Colon (tissue), 2 donors: ENCODE measurements around the gene FAM193A.
"Not testable (repeated sequence)": the region's sequence is repeated elsewhere in the genome, so short reads cannot be mapped to it uniquely, and the experiment has no call there.

Experiments used
- FAIRE-seq: peaks from 2 replicates; lab custom pipeline; 2012; peaks lifted over from hg19 to GRCh38; lab: Jason Lieb, UNC
- donor health status: control.
- donor health status: control.

FAM193A gene

DNA sequence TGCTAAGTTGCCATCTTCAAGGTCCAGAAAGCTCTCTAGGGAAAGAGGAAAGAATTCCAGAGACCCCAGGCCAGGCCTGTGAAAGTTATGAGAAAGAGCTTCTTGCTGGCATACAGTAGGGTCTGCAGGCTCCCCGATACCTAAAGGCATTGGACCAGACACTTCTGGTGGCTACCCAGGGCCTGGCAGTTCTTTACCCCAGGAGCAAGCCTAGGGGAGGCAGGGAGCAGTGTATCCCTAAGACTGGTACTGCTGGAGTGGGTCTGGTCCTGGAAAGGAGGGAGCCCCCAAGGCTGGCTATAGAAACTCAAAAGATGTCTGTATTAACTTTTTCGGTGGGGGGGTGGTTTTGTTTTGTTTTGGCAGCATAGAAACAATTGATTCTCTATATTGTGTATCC, 19.8 kb upstream of the FAM193A start:
- FAIRE-seq: no peak

DNA sequence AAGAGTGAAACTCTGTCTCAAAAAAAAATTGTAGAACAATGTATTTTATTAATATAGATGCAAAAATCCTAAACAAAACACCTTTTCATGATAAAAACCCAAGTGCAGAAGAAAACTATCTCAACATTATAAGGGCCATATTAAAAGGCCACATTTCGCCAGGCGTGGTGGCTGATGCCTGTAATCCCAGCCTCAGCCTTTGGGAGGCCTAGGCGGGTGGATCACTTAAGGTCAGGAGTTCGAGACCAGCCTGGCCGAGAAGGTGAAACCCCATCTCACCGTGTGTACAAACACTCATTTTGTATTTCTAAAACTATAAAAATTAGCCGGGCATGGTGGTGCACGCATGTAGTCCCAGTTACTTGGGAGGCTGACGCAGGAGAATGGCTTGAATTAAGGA, 9.9 kb upstream of the FAM193A start:
- FAIRE-seq: no peak

DNA sequence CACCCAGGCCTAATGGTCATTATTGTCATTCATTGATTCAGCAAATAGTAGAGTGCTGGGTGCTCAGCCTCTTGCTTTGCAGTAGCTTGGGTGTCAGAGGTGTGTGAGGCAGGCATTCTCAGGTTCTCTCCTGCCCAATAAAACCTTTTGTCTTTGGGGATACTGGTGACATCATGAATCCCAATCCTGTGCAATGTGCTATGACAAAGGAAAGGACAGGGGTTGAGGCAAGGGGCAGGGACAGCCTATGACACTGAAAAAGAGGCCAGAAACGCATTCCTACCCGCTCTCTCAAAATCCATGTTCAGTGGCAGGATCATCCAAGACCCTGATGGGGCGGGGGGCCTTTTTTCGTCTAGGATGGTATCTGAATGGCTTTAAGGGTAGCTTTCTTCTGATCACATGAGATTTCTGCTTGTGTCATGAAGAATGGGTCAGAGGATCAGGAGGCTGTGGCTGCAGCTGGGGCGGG, 1.5 kb upstream of the FAM193A start:
- no peak for FAIRE-seq

DNA sequence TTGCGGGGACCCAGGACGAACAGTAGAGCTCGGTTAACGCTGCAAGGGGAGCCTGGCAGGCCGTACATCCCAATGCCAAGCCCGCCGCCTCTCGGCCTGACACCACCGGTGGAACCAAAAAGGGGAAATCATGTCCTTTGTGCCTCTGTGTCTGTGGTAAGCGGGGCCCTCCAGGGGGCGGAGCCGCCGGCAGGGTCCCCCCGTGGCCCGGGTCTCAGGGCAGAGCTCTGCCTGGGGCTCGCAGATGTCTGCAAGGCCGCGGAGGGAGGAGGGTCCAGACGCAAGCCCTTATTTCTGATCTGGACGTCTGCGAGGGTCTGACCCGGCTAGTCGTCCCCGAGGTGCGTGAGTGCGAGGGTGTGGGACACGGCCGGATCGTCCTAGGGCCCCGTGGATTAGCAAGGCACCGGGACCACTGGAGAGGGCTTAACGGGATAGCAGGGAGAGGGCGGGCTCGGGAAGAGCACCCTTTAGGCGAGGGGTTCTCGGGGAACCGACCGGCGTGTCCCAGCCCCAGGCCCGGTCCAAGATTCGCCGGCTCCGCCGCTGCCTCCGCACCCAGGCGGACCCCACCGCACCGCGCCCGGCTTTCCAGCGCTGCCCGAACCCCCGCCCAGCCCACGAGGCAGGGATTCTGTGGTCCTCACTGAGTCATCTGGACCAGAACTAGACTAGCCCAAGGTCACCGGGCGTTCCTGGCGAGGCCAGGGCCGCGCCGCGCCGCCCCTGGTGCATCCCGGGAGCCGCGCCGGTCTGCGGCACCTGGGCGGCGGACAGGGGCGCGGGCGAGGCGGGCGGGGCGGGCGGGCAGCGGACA, 863 bp upstream of the FAM193A start:
- no peak for FAIRE-seq

DNA sequence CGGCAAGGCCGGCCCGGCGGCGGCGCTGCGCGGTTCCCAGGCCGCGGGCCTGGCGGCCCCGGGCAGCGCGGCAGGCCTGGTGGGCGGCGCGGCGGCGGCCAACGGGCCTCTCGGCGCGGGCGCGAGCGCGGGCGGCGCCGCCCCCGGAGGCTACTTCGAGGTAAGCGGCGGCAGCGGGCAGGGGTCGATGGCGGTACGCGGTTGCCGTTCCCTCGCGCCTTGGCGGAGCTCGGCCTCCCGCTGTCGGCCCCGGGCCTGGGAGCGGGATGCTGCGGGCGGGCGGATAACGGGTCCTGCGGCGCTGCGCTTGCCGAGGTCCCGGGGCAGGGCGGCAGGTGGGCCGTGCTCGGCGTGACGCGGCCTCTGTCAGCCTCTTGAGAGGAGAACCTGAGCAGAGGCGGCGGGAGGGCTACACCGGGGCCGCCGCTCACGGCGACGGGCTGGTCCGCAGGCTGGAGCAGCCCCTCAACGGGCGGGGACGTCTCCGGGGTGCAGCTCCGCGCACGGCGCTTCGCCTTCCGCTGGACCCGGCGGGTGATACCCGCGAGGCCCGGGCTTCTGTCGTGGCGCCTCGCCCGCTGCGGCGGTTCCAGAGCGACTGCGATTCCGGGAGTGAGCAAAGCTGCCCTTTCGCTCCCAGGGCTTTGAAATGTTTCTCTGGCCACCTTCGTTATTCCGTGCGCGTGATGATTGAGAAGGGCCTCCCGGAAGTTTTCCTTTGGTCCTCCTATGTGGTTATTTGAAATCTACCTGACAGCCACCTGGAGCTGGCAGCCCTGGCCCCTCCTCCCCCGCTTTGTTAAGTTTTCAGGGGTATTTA, 774 bp downstream of the FAM193A start:
- FAIRE-seq: no peak

DNA sequence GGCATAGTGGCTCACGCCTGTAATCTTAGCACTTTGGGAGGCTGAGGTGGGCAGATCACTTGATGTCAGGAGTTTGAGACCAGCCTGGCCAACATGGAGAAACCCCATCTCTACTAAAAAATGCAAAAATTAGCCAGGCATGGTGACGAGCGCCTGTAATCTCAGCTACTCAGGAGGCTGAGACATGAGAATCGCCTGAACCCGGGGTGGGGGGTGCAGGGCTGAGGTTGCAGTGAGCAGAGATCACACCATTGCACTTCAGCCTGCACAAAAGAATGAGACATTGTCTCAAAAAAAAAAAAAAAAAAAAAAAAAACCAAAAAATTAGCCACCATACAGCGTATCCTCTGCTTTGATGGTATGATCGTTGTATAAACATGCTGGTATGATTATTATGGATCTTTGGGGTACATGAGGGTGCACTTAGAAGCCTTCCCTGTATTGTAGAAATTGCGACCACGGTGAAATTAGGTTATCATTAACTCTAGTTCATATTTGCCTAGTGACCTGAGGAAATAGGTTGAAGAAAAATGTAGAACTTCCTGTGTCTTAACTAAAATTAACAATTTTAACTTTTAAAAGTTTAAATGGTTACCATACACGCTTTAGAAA, 7.2 kb downstream of the FAM193A start:
- not testable (repeated sequence) for FAIRE-seq

DNA sequence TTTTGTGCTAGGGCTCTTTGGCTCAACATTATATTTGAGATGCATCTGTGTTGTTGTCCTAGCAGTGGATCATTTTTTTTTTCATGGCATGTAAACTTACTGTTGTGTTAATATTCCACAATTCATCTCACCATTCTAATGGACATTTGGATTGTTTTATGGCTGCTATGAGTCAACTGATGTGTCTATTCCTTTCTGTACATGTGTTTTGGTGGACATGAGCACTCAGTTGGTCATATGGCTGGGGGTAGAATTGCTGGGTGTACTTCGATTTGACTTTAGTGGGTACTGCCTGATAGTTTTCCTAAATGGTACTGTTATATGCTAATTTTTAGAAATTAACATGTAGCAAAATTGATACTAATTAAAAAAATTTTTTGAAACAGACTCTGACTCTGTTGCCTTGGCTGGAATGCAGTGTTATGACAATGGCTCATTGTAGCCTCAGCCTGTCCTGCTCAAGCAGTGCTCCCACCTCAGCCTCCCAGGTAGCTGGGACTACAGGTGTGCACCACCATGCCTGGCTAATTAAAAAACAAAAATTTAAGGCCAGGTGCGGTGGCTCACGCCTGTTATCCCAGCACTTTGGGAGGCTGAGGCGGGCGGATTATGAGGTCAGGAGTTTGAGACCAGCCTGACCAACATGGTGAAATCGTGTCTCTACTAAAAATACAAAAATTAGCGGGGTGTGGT, 9.0 kb downstream of the FAM193A start:
- FAIRE-seq: no peak

DNA sequence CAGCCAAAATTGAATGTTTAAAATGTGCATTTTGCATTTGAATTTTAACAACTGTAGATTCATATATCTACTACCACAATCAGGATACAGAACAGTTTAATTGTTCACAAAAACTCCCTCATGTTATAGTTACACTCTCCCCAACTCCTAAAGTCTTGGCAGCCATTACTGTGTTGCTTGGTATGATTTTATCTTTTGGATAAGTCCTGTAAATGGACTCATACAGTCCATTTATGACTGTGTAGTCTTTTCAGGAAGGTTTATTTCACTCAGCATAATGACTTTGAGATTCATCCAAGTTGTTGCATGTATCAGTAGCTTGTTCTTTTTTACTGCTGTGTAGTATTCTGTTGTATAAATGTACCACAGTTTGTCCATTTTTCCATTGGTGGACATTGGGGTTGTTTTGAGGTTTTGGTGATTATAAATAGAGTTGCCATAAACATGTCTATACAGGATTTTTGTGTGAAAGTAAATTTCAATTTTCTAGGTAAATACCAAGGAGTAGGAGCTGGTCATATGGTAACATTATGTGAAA, 9.9 kb downstream of the FAM193A start:
- FAIRE-seq: no peak

DNA sequence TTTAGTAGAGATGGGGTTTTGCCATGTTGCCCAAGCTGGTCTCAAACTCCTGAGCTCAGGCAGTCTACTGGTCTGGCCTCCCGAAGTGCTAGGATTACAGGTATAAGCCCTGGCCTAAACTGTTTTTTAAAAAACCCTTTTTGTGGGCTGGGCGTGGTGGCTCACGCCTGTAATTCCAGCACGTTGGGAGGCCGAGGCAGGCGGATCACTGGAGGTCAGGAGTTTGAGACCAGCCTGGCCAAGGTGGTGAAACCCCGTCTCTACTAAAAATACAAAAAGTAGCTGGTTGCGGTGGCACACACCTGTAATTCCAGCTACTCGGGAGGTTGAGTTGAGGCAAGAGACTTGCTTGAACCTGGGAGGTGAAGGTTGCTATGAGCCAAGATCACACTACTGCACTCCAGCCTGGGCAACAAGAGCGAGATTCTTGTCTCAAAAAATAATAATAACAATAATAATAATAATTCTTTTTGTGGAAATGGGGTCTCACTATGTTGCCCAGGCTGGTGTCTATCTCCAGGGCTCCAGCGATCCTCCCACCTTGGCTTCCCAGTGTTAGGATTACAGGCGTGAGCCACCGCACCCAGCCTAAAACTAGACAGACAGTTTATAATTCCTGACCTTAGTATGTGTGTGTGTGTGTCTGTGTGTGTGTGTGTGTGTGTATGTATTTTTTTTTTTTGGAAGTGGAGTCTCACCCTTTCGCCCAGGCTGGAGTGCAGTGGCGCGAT, 10.7 kb downstream of the FAM193A start:
- FAIRE-seq: not testable (repeated sequence)

DNA sequence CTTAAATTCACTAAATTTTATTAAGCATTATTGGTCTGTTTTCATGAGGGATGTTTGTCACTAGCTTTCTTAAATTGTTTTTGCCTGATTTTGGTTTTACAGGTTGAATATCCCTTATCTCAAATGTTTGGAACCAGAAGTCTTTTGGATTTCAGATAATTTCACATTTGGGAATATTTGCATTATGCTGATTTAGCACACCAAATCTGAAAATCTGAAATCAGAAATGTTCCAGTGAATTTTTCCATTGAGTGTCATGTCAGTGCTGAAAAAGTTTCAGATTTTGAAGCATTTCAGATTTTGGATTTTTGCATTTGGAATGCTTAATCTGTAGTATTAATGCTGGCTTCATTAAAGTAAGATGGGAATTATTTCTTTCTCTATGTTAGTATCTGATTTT, 14.7 kb downstream of the FAM193A start:
- no peak for FAIRE-seq

DNA sequence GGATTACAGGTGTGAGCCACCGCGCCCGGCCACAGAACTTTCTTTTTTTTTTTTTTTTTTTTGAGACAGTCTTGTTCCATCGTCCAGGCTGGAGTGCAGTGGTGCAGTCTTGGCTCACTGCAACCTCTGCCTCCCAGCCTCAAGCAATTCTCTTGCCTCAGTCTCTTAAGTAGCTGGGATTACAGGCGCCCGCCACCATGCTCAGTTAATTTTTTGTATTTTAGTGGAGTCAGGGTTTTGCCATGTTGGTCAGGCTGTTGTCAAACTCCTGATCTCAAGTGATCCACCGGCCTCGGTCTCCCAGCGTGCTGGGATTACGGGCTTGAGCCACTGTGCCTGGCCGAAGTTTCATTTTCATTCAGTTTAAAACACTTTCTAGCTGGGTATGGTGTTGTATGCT, 16.4 kb downstream of the FAM193A start:
- FAIRE-seq: no peak

DNA sequence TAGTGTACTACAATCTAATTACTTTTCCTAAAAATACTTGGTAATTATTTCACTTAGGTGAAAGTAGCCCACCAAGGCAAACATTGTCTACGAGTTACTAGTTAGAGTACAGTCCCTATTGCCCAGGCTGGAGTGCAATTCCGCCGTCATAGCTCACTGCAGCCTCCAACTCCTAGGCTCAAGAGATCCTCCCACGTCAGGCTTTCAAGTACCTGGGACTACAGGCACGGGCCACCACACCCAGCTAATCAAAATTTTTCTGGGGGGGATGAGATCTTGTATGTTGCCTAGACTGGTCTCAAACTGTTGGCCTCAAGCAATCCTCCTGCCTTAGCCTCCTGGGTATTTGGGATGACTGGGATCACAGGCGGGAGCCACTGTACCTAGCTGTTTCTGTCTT, 21.9 kb downstream of the FAM193A start:
- FAIRE-seq: no peak

DNA sequence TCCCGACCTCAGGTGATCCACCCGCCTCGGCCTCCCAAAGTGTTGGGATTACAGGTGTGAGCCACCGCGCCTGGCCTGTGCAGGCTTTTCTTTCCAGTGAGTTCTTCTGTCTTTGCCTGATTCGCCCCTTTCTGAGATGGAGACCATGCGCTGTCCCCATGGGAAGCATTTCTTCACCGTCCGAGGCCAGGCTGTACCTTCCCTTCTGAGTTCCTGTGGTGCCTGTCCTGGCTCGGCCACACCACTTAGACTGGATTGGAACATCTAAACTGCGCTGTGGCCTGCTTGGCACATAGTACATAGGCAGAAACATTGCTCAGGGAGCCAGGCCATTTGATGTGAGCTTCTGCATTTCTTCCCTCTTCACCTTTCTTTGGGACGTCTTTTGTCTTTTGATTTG, 23.7 kb downstream of the FAM193A start:
- no peak for FAIRE-seq

DNA sequence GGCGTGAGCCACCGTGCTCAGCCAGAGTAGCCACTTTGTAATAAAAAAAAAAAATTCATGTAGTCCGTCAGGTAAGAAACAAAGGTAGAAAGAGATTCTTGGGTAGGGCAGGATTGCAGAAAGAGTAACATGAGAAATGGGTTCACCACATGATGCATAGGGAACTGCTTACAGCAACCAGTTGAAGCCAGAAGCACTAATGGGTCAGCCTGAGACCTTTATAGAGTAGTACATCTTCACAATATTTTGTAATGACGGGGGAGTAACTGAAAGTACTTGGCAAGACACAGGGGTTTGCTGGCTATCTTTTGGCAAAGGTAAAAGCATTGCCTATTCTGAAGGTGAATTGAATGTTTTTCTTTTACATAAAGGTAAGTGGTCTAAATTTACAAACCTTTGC, 29.1 kb downstream of the FAM193A start:
- no peak for FAIRE-seq

DNA sequence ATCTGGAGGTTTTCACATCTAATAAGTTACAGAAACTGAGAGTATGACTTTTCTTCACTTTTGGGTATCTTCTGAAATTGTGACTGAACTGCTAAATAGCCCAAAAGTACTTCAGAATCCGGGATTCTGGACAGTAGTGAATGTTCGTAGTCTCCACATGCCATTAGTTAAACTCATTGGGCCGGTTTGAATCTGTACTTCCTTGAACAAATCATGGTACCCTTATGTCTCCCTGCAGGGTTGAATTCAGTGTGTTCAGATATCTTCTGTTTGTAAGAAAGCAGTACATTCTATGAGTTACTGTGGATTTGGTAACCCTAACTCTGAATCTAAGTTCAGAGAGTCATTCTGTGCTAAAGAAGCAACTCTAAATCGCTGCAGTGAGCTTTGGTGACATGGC, 33.6 kb downstream of the FAM193A start:
- no peak for FAIRE-seq

DNA sequence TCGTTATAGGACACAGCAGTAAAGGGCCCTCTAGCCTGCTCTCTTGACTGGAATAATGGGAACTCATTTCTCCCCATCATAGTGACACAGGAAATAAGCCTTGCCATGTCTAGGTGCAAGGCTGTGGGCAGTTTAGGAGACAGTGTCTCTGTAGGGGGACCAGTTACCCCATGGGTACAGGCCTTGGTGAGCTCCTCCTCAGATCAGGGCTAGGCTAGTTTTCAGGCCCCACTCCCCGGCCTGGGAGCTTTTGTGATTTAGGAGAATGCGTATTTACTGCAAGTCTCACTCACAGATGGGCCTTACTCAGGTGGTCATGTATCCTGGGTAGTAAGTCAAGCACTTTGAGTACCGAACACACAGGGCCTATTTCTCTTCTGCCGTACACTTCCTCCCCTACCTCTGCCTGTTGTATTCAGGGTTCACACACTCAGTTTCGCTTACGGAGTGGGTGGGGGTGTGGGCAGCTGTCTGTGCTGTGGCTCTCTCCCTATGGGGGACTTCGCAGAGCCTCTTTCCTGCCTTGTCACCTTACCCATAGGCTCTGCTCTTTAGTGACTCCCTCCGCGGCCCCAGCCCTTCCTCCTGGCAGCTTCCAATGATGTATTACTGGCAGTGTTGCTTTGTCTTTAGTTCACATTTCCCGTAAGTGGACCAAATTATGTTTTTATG, 34.2 kb downstream of the FAM193A start:
- FAIRE-seq: no peak

DNA sequence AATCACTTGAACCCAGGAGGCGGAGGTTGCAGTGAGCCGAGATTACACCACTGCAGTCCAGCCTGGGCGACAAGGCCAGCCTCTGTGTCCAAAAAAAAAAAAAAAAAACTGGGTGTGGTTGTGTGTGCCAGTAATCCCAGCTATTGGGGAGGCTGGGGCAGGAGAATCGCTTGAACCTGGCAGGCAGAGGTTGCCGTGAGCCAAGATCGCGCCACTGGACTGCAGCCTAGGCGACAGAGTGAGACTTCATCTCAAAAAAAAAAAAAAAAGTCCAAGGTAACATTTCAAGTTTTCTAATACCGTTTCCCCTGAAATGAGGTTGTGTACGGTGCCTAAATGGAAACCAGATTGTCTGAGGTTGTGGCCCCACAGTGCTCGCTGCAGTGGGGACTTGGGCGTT, 35.6 kb downstream of the FAM193A start:
- no peak for FAIRE-seq

DNA sequence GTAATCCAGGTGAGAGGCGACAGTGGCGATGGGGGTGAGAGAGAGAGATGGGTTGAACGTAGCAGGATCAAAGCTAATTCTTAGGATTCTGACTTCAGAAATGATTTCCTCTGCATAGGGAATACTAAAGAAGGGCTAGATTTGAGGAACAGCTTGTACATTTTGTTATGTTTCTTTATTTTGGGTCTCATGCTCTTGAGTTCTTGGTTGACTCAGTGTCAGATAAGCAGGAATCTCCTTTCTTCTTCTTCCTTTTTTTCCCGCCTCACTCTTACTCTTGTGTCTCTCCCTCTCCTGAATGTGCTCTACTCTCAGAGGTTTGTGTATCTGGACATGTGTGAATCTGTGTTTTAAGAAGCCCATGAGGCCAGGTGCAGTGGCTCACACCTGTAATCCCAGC, 36.4 kb downstream of the FAM193A start:
- no peak for FAIRE-seq

DNA sequence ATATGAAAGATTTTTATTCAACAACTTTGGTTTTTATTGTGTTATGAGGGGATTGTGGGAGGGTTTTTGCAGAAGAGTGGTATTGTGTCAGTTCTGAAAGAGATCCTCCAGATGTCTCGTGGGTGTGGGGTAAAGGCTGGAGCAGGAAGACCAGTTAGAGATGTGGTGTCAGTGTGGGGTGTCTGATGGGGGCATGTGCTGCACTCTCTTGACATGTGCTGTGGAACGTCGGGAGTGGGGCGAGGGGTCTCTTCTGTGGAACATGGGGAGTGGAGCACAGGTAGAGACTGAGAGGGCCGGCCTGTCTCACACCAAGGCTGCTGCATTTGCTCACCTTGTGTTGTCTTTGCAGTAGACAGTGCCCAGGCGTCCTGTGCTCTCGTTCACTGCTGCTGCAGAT, 37.6 kb downstream of the FAM193A start:
- no peak for FAIRE-seq

DNA sequence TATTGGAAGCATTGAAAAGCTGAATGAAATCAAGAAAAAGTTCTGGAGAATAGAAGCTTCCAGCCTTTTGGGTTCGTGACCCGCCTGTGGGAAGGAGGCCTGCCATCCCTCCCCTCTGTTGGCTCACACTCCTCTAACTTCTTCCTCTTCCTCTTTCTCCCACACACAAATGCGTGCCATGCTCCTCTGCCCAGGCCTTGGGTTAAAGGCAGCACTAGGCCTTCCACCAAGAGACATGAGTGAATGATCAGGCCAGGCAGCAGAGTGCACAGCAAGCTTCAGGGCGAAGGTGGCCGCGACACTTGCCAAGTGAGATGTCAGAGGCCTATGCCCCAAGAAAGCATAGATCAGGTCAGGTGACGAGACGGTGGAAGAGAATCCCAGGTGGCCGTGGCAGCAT, 38.4 kb downstream of the FAM193A start:
- no peak for FAIRE-seq

DNA sequence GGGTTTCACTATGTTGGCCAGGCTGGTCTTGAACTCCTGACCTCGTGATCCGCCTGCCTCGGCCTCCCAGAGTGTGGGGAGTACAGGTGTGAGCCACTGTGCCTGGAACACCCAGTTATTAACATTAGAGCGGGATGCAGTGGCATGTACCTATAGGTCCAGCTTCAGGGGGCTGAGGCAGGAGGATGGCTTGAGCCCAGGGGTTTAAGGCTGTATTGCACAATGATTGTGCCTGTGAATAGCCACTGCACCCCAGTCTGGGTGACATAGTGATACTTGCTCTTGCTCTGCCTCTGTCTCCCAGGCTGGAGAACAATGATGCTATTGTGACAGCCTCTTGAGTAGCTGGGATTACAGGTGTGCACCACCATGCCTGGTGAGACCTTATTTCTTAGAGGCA, 39.8 kb downstream of the FAM193A start:
- no peak for FAIRE-seq
